Keratinocyte (primary cell): ENCODE results near the gene ITGB8. TPM values are rescaled to one million over a fixed set of nuclear protein-coding genes. Genes with fewer than 3 reads are reported as not detected.

Experiments
- DNase-seq: peaks from one replicate; pipeline ENCODE4 v3.0.0-alpha.2; 2011; ENCODE audit warnings: low read depth, missing footprints, low spot score
- FAIRE-seq: peaks from 2 replicates; lab custom pipeline; 2011; peaks lifted over from hg19 to GRCh38; lab: Jason Lieb, UNC
- H2AFZ ChIP-seq: 2 replicates; pipeline ENCODE4 v1.6.0; 2012; ENCODE audit warnings: low read length, control low read depth, inconsistent platforms; ENCODE audit not compliant: control insufficient read depth
- H3K27ac ChIP-seq: 2 replicates; pipeline ENCODE4 v1.5.1; 2011; ENCODE audit warnings: low read length; ENCODE audit not compliant: control insufficient read depth, insufficient read depth
- H3K27me3 ChIP-seq: 3 replicates; pipeline ENCODE4 v1.6.0; 2011; ENCODE audit warnings: low read length; ENCODE audit not compliant: control insufficient read depth, insufficient read depth; ENCODE audit errors: extremely low read depth
- H3K36me3 ChIP-seq, 2 experiments: 2 replicates in 1 of 2; 3 replicates in 1 of 2; pipeline ENCODE4 v1.5.1; 2011; ENCODE audit warnings: low read length in 2 of 2, mild to moderate bottlenecking in 1 of 2; ENCODE audit not compliant: control insufficient read depth in 2 of 2, insufficient read depth in 2 of 2; ENCODE audit errors: extremely low read depth in 1 of 2
- H3K4me1 ChIP-seq: 3 replicates; pipeline ENCODE4 v1.5.1; 2011; ENCODE audit warnings: low read length; ENCODE audit not compliant: control insufficient read depth, insufficient read depth; ENCODE audit errors: extremely low read depth
- H3K4me2 ChIP-seq: 3 replicates; pipeline ENCODE4 v1.6.0; 2011; ENCODE audit warnings: low read depth, low read length; ENCODE audit not compliant: control insufficient read depth, insufficient read depth; ENCODE audit errors: extremely low read depth
- H3K4me3 ChIP-seq, 3 experiments: fragments of 200-600 bp in 1 of 3; sonication (generic) in 1 of 3; 2 replicates in 2 of 3; 3 replicates in 1 of 3; pipeline ENCODE4 v1.5.1; 2011 to 2016; ENCODE audit warnings: low read length in 3 of 3, mild to moderate bottlenecking in 3 of 3, control low read depth in 2 of 3, inconsistent platforms in 1 of 3, low read depth in 1 of 3, mixed read lengths in 1 of 3, mixed run types in 1 of 3, moderate library complexity in 1 of 3; ENCODE audit not compliant: control insufficient read depth in 2 of 3, insufficient read depth in 2 of 3; ENCODE audit errors: extremely low read depth in 1 of 3
- H3K79me2 ChIP-seq: 2 replicates; pipeline ENCODE4 v1.6.0; 2012; ENCODE audit warnings: low read length; ENCODE audit not compliant: control insufficient read depth, insufficient read depth
- H3K9ac ChIP-seq: 3 replicates; pipeline ENCODE4 v1.6.0; 2011; ENCODE audit warnings: low read length; ENCODE audit not compliant: control insufficient read depth, insufficient read depth; ENCODE audit errors: extremely low read depth
- H3K9me1 ChIP-seq: 3 replicates; pipeline ENCODE4 v1.6.0; 2011; ENCODE audit warnings: low read length; ENCODE audit not compliant: control insufficient read depth, insufficient read depth; ENCODE audit errors: extremely low read depth
- H3K9me3 ChIP-seq: 2 replicates; pipeline ENCODE4 v1.5.1; 2012; ENCODE audit warnings: low read depth, low read length; ENCODE audit not compliant: control insufficient read depth
- H4K20me1 ChIP-seq: 3 replicates; pipeline ENCODE4 v1.6.0; 2011; ENCODE audit warnings: low read length; ENCODE audit not compliant: control insufficient read depth, insufficient read depth; ENCODE audit errors: extremely low read depth
- CTCF ChIP-seq, 3 experiments: IDR thresholded peaks in 1 of 3; conservative IDR thresholded peaks in 1 of 3; optimal IDR thresholded peaks in 1 of 3; 2 replicates in 2 of 3; 3 replicates in 1 of 3; pipeline versions ENCODE3 to v1.5.1; 2011; ENCODE audit warnings: low read length in 3 of 3, mild to moderate bottlenecking in 3 of 3, moderate library complexity in 2 of 3, control low read depth in 1 of 3, inconsistent platforms in 1 of 3; ENCODE audit not compliant: insufficient read depth in 2 of 3; ENCODE audit errors: extremely low read depth in 1 of 3
- EZH2 ChIP-seq: IDR thresholded peaks from one replicate; pipeline ENCODE4 v1.6.1; 2012; ENCODE audit warnings: inconsistent platforms, mild to moderate bottlenecking, low read length, moderate library complexity
- dilution Hi-C: fragments of 300-500 bp; cut with MboI; formaldehyde crosslinking; loops from one replicate; pipeline ENCODE4 v1.7.0; 2020; ENCODE audit warnings: low sequenced_read_pairs; ENCODE audit not compliant: extremely low pct_ligation_motif_present
- polyA plus RNA-seq, 5 experiments: library from polyadenylated mRNA; depleted of rRNA in 3 of 5; stranded (reverse) in 3 of 5; stranded (forward) in 1 of 5; unstranded in 1 of 5; fragments of >200 nt; gene quantifications; 1 replicate in 1 of 5; 2 replicates in 3 of 5; 3 replicates in 1 of 5; pipeline versions ENCODE4 v1.2.1 to v1.2.3, GENCODE V29; 2011 to 2012; ENCODE audit warnings: missing spikeins in 2 of 5, low read depth in 1 of 5, low replicate concordance in 1 of 5

The ITGB8 gene
- polyA plus RNA-seq, 1 donor (not counting 4 experiments of a cell fraction or from before 2014, with no cell fraction given) = 10.9 TPM

- no peak overlapping the region for H3K4me3 ChIP-seq
- no peaks in the 10 kb centered on the region for H3K27me3 ChIP-seq
- H4K20me1 ChIP-seq = no peaks in the 10 kb centered on the region
- H2AFZ ChIP-seq = no peak overlapping the region
- TF ChIP-seq CTCF (optimal IDR thresholded peaks at IDR 0.05 in 1 of 3, IDR thresholded peaks at IDR 0.05 in 1 of 3, conservative IDR thresholded peaks at IDR 0.05 in 1 of 3; ENCODE audit: extremely low read depth in 1 of 3, insufficient read depth in 2 of 3, low read length in 3 of 3) (no peak), EZH2 (no peak)
- H3K9ac ChIP-seq = no peak overlapping the region
- H3K79me2 ChIP-seq = no peaks in the 10 kb centered on the region
- no peaks in the 10 kb centered on the region for H3K9me3 ChIP-seq
- DNase-seq = no peak
- no peaks in the 10 kb centered on the region for H3K9me1 ChIP-seq
- FAIRE-seq = no peak
- no peaks in the 10 kb centered on the region for H3K36me3 ChIP-seq
- dilution Hi-C loops = no loop called here
- H3K27ac ChIP-seq = no peak overlapping the region
- no peaks in the 10 kb centered on the region for H3K4me1 ChIP-seq
- no peak overlapping the region for H3K4me2 ChIP-seq
Observed at GRCh38 chr7:20284771-20285143, 45.9 kb upstream of the ITGB8 start.

- Histone ChIP-seq H3K79me2 (no peaks in the 10 kb centered on the region), H3K9me3 (no peaks in the 10 kb centered on the region), H3K4me3 (no peak overlapping the region), H3K9me1 (no peaks in the 10 kb centered on the region), H3K27ac (no peak overlapping the region), H3K9ac (no peak overlapping the region), H3K4me2 (no peak overlapping the region), H3K36me3 (no peaks in the 10 kb centered on the region), H2AFZ (no peak overlapping the region), H4K20me1 (no peaks in the 10 kb centered on the region), H3K4me1 (no peaks in the 10 kb centered on the region), H3K27me3 (no peaks in the 10 kb centered on the region)
- dilution Hi-C loops = no loop called here
- TF ChIP-seq CTCF (optimal IDR thresholded peaks at IDR 0.05 in 1 of 3, IDR thresholded peaks at IDR 0.05 in 1 of 3, conservative IDR thresholded peaks at IDR 0.05 in 1 of 3; ENCODE audit: extremely low read depth in 1 of 3, insufficient read depth in 2 of 3, low read length in 3 of 3) (no peak), EZH2 (no peak)
- FAIRE-seq (no peak), DNase-seq (no peak)
Observed at GRCh38 chr7:20287317-20287716, 43.4 kb upstream of the ITGB8 start.
